Sciatic nerve (tissue), 2 donors: ENCODE data around the gene CDKN2C. TPM values are rescaled to one million over a fixed set of nuclear protein-coding genes. Genes with fewer than 3 reads are reported as not detected.
"Not testable (repeated sequence)": the region's sequence is repeated elsewhere in the genome, so short reads cannot be mapped to it uniquely, and the experiment has no call there.

Experiments used
- ATAC-seq: fragments of 200-7000 bp; cut with Tn5 transposase; one replicate; pipeline ENCODE4 v1.9.1; 2020; ENCODE audit warnings: mild to moderate bottlenecking, moderate library complexity
- DNase-seq: peaks from one replicate; pipeline ENCODE4 v3.0.0-alpha.2; 2020; ENCODE audit warnings: low spot score
- intact Hi-C: fragments of 100-400 bp; cut with DNase I; formaldehyde crosslinking; loops from one replicate; pipeline ENCODE4 v1.14.2; 2022
- total RNA-seq: library from RNA; stranded (reverse); fragmentation: NEBNext Ultra II Directional; extraction: Animal tissue kit (Norgen Biotek cat#: 25700); gene quantifications from one replicate; pipeline ENCODE4 v1.2.1, GENCODE V29; 2021
- donor health status: DM: no; HTN: no; CAD: no.
- donor health status: DM: no; HTN: no; CAD: no.

The CDKN2C gene
- total RNA-seq, 1 donor from 2014 or later: 17.2 TPM

- no peak for ATAC-seq
- intact Hi-C loops: no loop called here
- no peak for DNase-seq
Observed at GRCh38 chr1:51000160-51000559, 30.1 kb downstream of the CDKN2C start.

GRCh38 chr1:51000651-51001050, 30.6 kb downstream of the CDKN2C start:
- DNase-seq (no peak), ATAC-seq (no peak)
- intact Hi-C loops: no loop called here

- ATAC-seq (no peak), DNase-seq (no peak)
- intact Hi-C loops: no loop called here
Observed at GRCh38 chr1:51002516-51002915, 32.5 kb downstream of the CDKN2C start.

GRCh38 chr1:51005549-51005948, 35.5 kb downstream of the CDKN2C start:
- DNase-seq, intact Hi-C loops, ATAC-seq: not testable (repeated sequence)

GRCh38 chr1:51009381-51009780, 39.3 kb downstream of the CDKN2C start:
- ATAC-seq (no peak), DNase-seq (no peak)

GRCh38 chr1:51014878-51015277, 44.8 kb downstream of the CDKN2C start:
- ATAC-seq: no peak
- intact Hi-C loops: no loop called here

More at GRCh38 chr1:51009381-51009780, 39.3 kb downstream of the CDKN2C start:
- intact Hi-C loops: no loop called here

GRCh38 chr1:51019811-51020210, 49.8 kb downstream of the CDKN2C start:
- DNase-seq: no peak
- ATAC-seq: no peak
- intact Hi-C loops: no loop called here

More at GRCh38 chr1:51014878-51015277, 44.8 kb downstream of the CDKN2C start:
- no peak for DNase-seq

Other genes starting within 250 kb of the CDKN2C start
- 54.7 TPM for gene FAF1, start 10.0 kb upstream of the CDKN2C start, total RNA-seq
- not detected for gene C1orf185, start 132.0 kb downstream of the CDKN2C start, total RNA-seq